ENCODE data around the gene MGLL.

MGLL gene

DNA sequence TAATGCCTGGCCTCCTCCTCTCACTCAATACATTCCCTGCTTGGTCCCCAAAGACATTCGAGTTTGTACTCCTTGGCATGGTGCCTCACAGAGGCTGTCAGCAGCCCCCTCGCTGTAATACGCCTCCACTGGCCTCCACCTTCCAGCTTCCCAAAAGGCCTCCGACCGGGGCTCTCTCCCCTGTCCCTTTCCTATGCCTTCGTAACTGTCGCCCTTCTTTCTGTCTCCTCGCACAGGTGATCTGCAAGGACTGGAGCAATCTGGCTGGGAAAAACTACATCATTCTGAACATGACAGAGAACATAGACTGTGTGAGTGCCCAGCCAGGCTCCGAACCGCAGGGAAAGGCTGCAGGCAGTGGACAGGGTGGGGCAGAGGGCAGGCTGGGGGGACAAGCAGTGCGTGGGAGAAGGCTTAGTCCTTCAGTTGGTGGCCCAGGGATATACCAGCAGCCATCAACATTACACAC, 160.3 kb downstream of the MGLL start:
- TF ChIP-seq, protein P1, sequence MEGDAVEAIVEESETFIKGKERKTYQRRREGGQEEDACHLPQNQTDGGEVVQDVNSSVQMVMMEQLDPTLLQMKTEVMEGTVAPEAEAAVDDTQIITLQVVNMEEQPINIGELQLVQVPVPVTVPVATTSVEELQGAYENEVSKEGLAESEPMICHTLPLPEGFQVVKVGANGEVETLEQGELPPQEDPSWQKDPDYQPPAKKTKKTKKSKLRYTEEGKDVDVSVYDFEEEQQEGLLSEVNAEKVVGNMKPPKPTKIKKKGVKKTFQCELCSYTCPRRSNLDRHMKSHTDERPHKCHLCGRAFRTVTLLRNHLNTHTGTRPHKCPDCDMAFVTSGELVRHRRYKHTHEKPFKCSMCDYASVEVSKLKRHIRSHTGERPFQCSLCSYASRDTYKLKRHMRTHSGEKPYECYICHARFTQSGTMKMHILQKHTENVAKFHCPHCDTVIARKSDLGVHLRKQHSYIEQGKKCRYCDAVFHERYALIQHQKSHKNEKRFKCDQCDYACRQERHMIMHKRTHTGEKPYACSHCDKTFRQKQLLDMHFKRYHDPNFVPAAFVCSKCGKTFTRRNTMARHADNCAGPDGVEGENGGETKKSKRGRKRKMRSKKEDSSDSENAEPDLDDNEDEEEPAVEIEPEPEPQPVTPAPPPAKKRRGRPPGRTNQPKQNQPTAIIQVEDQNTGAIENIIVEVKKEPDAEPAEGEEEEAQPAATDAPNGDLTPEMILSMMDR (IDR thresholded peaks at IDR 0.05; ENCODE audit: insufficient read depth, low read length): no peak
- TF ChIP-seq GABPA (IDR thresholded peaks at IDR 0.05; ENCODE audit: low read depth): no peak
- TF ChIP-seq, protein P2, sequence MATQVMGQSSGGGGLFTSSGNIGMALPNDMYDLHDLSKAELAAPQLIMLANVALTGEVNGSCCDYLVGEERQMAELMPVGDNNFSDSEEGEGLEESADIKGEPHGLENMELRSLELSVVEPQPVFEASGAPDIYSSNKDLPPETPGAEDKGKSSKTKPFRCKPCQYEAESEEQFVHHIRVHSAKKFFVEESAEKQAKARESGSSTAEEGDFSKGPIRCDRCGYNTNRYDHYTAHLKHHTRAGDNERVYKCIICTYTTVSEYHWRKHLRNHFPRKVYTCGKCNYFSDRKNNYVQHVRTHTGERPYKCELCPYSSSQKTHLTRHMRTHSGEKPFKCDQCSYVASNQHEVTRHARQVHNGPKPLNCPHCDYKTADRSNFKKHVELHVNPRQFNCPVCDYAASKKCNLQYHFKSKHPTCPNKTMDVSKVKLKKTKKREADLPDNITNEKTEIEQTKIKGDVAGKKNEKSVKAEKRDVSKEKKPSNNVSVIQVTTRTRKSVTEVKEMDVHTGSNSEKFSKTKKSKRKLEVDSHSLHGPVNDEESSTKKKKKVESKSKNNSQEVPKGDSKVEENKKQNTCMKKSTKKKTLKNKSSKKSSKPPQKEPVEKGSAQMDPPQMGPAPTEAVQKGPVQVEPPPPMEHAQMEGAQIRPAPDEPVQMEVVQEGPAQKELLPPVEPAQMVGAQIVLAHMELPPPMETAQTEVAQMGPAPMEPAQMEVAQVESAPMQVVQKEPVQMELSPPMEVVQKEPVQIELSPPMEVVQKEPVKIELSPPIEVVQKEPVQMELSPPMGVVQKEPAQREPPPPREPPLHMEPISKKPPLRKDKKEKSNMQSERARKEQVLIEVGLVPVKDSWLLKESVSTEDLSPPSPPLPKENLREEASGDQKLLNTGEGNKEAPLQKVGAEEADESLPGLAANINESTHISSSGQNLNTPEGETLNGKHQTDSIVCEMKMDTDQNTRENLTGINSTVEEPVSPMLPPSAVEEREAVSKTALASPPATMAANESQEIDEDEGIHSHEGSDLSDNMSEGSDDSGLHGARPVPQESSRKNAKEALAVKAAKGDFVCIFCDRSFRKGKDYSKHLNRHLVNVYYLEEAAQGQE (IDR thresholded peaks at IDR 0.05; ENCODE audit: insufficient replicate concordance, low read depth): no peak
- TF ChIP-seq SPI1 (IDR thresholded peaks at IDR 0.05; ENCODE audit: borderline replicate concordance, low read depth): no peak
- no peak for TF ChIP-seq POLR2AphosphoS5 (IDR thresholded peaks at IDR 0.05; ENCODE audit: low read depth)
- DNase-seq (ENCODE audit: low read depth in 1 of 2, low spot score in 1 of 2): no peak

DNA sequence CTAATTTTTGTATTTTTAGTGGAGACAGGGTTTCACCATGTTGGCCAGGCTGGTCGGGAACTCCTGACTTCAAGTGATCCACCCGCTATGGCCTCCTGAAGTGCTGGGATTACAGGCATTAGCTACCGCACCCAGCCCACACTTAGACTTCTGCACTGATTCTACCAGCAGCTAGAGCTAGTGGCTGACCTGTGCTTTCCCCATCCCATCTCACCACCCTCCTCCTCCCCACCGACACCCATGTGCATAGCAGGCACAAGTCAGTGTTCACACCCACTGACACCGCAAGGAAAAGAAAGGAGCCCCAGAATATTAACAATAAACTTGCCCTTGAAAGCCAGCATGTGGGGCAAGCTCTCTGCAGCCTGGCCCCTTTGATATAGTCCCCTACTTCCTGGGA, 160.7 kb downstream of the MGLL start:
- DNase-seq (ENCODE audit: low read depth in 1 of 2, low spot score in 1 of 2): no peak
- H3K27ac ChIP-seq (replicated peaks): no peak overlapping the region
- TF ChIP-seq SPI1 (IDR thresholded peaks at IDR 0.05; ENCODE audit: borderline replicate concordance, low read depth): no peak
- TF ChIP-seq POLR2AphosphoS5 (IDR thresholded peaks at IDR 0.05; ENCODE audit: low read depth): no peak
- TF ChIP-seq GABPA (IDR thresholded peaks at IDR 0.05; ENCODE audit: low read depth): no peak
- TF ChIP-seq, protein P1 (IDR thresholded peaks at IDR 0.05; ENCODE audit: insufficient read depth, low read length): no peak
- TF ChIP-seq, protein P2 (IDR thresholded peaks at IDR 0.05; ENCODE audit: insufficient replicate concordance, low read depth): no peak
- H3K4me3 ChIP-seq (replicated peaks; ENCODE audit: insufficient read depth, low read length): no peak overlapping the region
- no peaks in the 10 kb centered on the region for H3K27me3 ChIP-seq (ENCODE audit: insufficient read depth, poor library complexity, severe bottlenecking)

More for the DNA sequence above, 160.3 kb downstream of the MGLL start:
- Histone ChIP-seq H3K27ac (replicated peaks) (no peak overlapping the region), H3K4me3 (replicated peaks; ENCODE audit: insufficient read depth, low read length) (no peak overlapping the region), H3K27me3 (ENCODE audit: insufficient read depth, poor library complexity, severe bottlenecking) (no peaks in the 10 kb centered on the region)

DNA sequence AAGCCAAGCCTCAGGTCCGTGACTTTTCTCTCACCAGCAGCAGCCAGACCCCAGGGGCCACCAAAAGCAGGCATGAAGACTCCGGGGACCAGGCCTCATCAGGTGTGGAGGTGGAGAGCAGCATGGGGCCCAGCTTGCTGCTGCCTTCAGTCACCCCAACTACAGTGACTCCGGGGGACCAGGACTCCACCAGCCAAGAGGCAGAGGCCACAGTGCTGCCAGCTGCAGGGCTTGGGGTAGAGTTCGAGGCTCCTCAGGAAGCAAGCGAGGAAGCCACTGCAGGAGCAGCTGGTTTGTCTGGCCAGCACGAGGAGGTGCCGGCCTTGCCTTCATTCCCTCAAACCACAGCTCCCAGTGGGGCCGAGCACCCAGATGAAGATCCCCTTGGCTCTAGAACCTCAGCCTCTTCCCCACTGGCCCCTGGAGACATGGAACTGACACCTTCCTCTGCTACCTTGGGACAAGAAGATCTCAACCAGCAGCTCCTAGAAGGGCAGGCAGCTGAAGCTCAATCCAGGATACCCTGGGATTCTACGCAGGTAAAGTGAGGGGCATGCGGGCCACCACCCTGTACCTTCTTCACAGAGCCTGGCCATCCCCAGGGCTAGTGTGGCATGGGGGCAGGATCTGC, 161.6 kb downstream of the MGLL start:
- TF ChIP-seq, protein P2 (IDR thresholded peaks at IDR 0.05; ENCODE audit: insufficient replicate concordance, low read depth): no peak
- TF ChIP-seq SPI1 (IDR thresholded peaks at IDR 0.05; ENCODE audit: borderline replicate concordance, low read depth) (no peak), POLR2AphosphoS5 (IDR thresholded peaks at IDR 0.05; ENCODE audit: low read depth) (no peak), GABPA (IDR thresholded peaks at IDR 0.05; ENCODE audit: low read depth) (no peak)
- TF ChIP-seq, protein P1 (IDR thresholded peaks at IDR 0.05; ENCODE audit: insufficient read depth, low read length): no peak
- no peak for DNase-seq (ENCODE audit: low read depth in 1 of 2, low spot score in 1 of 2)
- H3K27ac ChIP-seq (replicated peaks): no peak overlapping the region

More for the DNA sequence above, 161.6 kb downstream of the MGLL start:
- H3K4me3 ChIP-seq (replicated peaks; ENCODE audit: insufficient read depth, low read length): no peak overlapping the region
- H3K27me3 ChIP-seq (ENCODE audit: insufficient read depth, poor library complexity, severe bottlenecking): no peaks in the 10 kb centered on the region

Data from HL-60 (cell line).